ENCODE data around the gene IL26. TPM values are rescaled to one million over a fixed set of nuclear protein-coding genes. Genes with fewer than 3 reads are reported as not detected.
A peak's percentile ranks its signal among the peaks of the same experiment; 100 is the strongest.

The IL26 gene
- total and polyA plus RNA-seq, 12 donors, result not detected

- H3K27me3 ChIP-seq, result no peaks in the 10 kb centered on the region
- intact Hi-C loops (cut with DNase I), result loop anchor here in 2 of 10 donors (5.0 kb wide), 1 partner anchor 80 kb away; no protein-coding TSS in a partner anchor
- peak overlapping the region in 8 of 10 donors; percentile 7 to 48 (median 38) for H3K4me3 ChIP-seq
- no peaks in the 10 kb centered on the region for H3K9me3 ChIP-seq
- DNase-seq, result no peak
- peaks cover 0 to 37% (median 15%) of the 10 kb centered on the region in 9 donors for H3K4me1 ChIP-seq
- no peaks in the 10 kb centered on the region for H3K36me3 ChIP-seq
- WGBS, 2 donors, result 60 to 64% methylated on average over 2 of the region's 2 CpGs
- TF ChIP-seq, protein P1, sequence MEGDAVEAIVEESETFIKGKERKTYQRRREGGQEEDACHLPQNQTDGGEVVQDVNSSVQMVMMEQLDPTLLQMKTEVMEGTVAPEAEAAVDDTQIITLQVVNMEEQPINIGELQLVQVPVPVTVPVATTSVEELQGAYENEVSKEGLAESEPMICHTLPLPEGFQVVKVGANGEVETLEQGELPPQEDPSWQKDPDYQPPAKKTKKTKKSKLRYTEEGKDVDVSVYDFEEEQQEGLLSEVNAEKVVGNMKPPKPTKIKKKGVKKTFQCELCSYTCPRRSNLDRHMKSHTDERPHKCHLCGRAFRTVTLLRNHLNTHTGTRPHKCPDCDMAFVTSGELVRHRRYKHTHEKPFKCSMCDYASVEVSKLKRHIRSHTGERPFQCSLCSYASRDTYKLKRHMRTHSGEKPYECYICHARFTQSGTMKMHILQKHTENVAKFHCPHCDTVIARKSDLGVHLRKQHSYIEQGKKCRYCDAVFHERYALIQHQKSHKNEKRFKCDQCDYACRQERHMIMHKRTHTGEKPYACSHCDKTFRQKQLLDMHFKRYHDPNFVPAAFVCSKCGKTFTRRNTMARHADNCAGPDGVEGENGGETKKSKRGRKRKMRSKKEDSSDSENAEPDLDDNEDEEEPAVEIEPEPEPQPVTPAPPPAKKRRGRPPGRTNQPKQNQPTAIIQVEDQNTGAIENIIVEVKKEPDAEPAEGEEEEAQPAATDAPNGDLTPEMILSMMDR (IDR thresholded peaks at IDR 0.05), result peak in 3 of 9 donors; percentile 13 to 33 (median 29)
- ATAC-seq, result peak in 4 of 8 donors; percentile 27 to 38 (median 36)
- peak overlapping the region in 4 of 10 donors; percentile 9 to 70 (median 40) for H3K27ac ChIP-seq
Measured at GRCh38 chr12:68237078-68237477, 11.5 kb upstream of the IL26 start.

DNA sequence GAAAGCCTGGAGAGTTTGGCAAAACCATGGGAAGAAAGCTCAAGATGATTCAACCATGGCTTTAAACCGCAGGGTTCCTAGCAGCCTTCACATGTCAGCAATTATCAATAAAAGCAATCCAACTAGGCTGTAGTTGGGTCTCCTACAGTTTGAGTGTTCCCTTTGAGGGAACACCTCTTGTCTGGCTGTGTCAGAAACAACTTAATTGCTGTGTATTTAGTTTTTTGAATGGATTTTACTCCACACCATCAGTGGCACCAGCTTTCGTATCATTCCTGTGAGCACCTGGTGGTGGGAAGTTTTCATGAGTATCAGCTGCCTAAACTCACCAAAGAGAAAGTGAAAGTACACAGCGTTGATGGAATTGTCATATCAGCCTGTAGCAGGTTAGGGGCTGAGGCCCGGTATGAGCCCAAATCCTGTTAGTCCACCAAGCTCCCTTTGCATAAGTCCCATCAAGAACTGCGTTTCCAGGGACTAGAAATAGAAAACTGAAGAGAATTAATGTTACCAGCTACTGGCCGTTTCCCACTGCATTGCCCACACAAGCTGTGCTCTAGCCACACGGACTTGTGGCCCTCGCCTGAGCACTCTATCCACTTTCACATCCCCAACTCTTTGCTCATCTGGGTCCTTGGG lies 10.9 kb upstream of the IL26 start:
- H3K27ac ChIP-seq, result peak overlapping the region in 5 of 10 donors; percentile 6 to 70 (median 38)
- peak in 1 of 2 donors; percentile 10 for DNase-seq
- intact Hi-C loops (cut with DNase I), result loop anchor here in 2 of 10 donors (5.0 kb wide), 1 partner anchor 81 kb away; no protein-coding TSS in a partner anchor
- peak in 7 of 8 donors; percentile 51 to 80 (median 69) for ATAC-seq
- no peaks in the 10 kb centered on the region for H3K9me3 ChIP-seq
- no peaks in the 10 kb centered on the region for H3K36me3 ChIP-seq
- H3K4me1 ChIP-seq, result peaks cover 0 to 34% (median 11%) of the 10 kb centered on the region in 9 donors
- 58 to 76% methylated on average over 8 of the region's 8 CpGs for WGBS, 2 donors
- TF ChIP-seq, protein P1 (IDR thresholded peaks at IDR 0.05), result peak in 1 of 9 donors; percentile 8
- peak overlapping the region in 9 of 10 donors; percentile 7 to 48 (median 38) for H3K4me3 ChIP-seq
- no peaks in the 10 kb centered on the region for H3K27me3 ChIP-seq

DNA sequence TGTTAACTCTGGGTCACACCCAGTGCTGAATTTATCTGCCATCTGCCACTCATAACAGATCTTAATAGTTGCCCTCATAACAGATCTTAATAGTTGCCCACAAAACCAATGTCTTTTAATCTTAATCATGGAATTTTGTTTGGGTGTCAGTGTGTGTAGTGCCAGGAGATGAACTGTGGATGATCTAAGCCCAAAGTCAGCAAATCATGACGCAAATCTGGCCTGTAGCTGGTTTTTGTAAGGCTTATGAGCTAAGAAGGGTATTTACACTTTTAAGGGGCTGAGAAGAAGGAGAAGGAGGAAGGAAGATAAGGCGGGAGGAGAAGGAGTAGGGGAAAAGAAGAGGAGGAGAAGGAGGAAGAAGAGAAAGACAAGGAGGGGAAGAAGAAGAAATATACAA lies 10.0 kb upstream of the IL26 start:
- peaks cover 0 to 25% (median 6%) of the 10 kb centered on the region in 9 donors for H3K4me1 ChIP-seq
- H3K36me3 ChIP-seq, result no peaks in the 10 kb centered on the region
- H3K27me3 ChIP-seq, result no peaks in the 10 kb centered on the region
- intact Hi-C loops (cut with DNase I), result loop anchor here in 2 of 10 donors (5.0 kb wide), 1 partner anchor 82 kb away; no protein-coding TSS in a partner anchor
- TF ChIP-seq, protein P1 (IDR thresholded peaks at IDR 0.05), result no peak
- no peak for DNase-seq
- H3K9me3 ChIP-seq, result no peaks in the 10 kb centered on the region
- H3K27ac ChIP-seq, result no peak overlapping the region
- H3K4me3 ChIP-seq, result no peak overlapping the region
- 87 to 92% methylated on average over 2 of the region's 2 CpGs for WGBS, 2 donors
- ATAC-seq, result no peak

DNA sequence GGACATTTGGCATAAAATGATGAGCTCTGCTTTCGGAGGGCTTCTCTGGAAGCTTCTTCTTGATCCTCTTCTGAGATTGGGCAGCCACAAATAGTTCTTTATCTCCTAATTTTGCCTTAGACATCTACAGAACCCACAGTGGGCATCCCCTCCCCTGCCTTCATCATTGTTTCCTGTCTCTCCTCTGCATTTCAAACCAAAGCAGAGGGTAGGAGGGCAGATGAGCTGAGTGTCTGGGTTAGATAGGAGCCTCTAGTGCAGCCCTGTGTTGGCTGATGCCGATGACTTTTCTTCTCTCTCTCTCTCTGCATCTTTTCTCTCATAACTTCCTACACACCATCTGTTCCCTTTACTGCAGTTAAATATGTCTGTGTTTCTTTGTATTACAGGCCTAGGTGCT lies 8.5 kb upstream of the IL26 start:
- no peaks in the 10 kb centered on the region for H3K27me3 ChIP-seq
- intact Hi-C loops (cut with DNase I), result no loop called here
- H3K27ac ChIP-seq, result no peak overlapping the region
- DNase-seq (no peak), ATAC-seq (no peak)
- WGBS, 2 donors, result 92 to 96% methylated on average over 2 of the region's 2 CpGs
- peaks cover 0 to 20% (median 4%) of the 10 kb centered on the region in 9 donors for H3K4me1 ChIP-seq
- no peaks in the 10 kb centered on the region for H3K36me3 ChIP-seq
- TF ChIP-seq, protein P1 (IDR thresholded peaks at IDR 0.05), result no peak
- H3K4me3 ChIP-seq, result no peak overlapping the region
- no peaks in the 10 kb centered on the region for H3K9me3 ChIP-seq

All from heart right ventricle (tissue), 16 donors.